CD1c-positive myeloid dendritic cell (primary cell): ENCODE results near the gene ZNF81.
"Not testable (repeated sequence)": the region's sequence is repeated elsewhere in the genome, so short reads cannot be mapped to it uniquely, and the experiment has no call there.

ENCODE experiments used
- DNase-seq: peaks from one replicate; pipeline ENCODE4 v3.0.0-alpha.2; 2016; ENCODE audit errors: extremely low spot score

ZNF81 gene

DNA sequence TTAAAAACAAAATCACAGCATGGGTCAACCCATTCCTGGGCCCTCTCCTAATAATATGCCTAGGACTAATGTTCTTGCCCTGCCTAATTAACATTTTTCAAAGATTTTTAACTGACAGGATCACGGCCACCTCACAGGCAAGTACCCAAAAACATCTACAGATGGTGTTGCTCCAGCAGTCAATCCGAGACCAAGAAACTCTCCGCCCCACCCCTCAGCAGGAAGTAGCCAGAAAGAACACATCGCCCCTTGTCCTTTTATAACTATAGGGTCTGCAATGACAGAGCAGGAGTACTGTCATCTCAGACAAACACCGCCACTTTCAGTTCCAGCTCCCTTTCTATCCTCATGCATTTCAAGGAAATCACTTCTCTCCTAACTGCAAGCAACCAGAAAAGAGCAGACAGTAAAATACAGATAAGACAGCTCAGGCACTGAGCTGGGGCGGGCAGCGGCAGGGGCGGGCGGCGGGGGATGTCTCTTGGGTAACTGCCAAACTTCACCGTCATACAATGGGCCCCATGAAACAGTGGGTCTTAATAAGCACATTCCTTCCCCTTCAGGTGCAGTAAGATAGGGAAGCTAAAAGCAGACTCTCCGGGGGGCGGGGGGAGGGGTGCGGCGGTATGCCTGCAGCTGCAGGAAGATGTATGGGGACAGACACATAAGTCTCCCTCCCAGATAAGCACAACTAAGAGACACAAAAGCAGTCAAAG lies 99.7 kb downstream of the ZNF81 start:
- peak; percentile 1 for DNase-seq

DNA sequence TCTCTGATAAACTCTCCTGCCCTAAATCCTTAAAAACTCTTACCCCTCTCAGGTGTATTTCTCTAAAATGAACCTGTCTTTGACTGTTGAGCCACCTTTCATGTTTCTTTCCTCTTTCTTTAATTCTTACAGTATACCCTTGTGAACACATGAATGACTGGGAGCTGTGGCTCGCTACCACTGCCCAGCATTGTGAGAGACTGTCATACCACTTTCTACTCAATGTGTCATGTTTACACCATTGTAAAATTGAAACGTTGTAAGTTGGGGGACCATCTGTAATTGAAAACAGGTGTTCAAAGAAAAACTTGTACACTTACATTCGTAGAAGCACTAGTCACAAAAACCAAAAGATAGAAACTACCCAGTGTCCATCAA lies 100.2 kb downstream of the ZNF81 start:
- no peak for DNase-seq

GRCh38 chrX:47940448-47940847 lies 103.7 kb downstream of the ZNF81 start:
- no peak for DNase-seq

- no peak for DNase-seq
Measured at GRCh38 chrX:47941423-47941822, 104.7 kb downstream of the ZNF81 start.

DNA sequence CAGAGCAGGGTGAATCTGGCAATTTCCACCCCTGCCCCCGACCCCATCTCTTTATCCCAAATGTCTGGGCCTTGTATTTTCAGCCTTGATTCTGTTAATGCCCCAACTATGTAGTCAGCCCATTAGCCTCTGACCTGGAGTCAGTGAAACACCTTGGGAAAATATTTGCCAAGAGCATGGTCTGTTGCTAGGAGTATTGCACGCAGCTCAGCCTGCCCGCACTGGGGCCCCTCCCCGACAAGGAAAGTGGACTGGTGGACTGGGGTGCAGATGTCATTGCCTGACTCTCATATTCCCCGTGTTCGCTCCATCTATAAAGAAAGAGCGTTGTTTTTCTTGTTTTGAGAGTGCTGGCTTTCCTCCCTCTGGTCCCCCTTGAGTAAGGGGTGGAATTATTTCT lies 118.6 kb downstream of the ZNF81 start:
- DNase-seq: not testable (repeated sequence)

DNA sequence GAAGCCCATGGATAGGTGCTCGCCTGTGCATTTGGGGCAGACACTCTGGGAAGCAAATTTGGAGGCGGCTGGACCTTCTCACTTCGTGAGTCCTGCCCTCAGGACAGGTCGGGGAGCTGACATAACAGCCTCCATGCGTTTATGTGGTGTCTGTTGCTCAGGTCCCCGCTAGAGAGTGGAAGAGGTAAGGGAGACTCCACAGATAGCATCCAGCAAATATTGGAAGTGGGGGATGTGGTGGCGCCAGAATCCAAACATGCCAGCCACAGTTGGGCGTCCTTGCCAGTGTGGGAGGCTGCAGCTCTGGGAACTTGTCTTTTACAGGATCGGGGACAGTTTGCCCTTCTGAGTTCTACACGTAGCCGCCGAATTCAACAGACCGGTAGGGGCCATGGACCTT lies 119.3 kb downstream of the ZNF81 start:
- no peak for DNase-seq

DNA sequence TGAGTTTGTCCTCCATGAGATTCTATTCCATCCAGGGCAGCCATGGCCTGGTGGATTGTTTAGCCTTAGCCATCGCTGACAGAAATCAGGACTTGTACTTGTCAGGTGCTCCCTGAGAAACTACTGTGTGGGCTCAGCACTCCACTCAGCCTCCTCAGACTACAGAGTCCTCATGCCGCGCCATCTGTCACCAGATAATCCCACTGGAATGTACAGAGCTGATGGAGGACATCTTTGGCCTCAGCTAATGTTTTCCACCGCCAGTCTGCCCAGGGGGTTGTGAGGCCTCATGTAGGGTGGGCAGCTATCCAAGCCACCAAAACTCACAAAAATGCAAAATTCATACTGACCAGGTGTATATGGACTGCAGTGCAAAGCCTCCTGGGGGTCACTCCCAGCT lies 121.5 kb downstream of the ZNF81 start:
- not testable (repeated sequence) for DNase-seq

GRCh38 chrX:47958761-47959342 lies 122.2 kb downstream of the ZNF81 start:
- DNase-seq: peak; percentile 3

GRCh38 chrX:47960406-47960805 lies 123.7 kb downstream of the ZNF81 start:
- peak; percentile 57 for DNase-seq

DNA sequence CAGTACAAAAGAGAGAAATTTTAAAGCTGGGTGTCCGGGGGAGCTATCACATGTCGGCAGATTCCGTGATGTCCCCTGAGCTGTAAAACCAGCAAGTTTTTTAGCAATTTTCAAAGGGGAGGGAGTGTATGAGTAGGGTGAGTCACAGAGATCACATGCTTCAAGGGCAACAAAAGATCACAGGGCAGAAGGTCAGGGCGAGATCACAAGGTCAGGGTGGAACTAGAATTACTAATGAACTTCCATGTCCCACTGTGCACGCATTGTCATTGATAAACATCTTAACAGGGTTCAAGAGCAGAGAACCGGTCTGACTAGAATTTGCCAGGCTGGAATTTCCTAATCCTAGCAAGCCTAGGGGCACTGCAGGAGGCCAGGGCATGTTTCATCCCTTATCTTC lies 125.1 kb downstream of the ZNF81 start:
- DNase-seq: peak; percentile 12

- not testable (repeated sequence) for DNase-seq
Measured at GRCh38 chrX:47965526-47965925, 128.8 kb downstream of the ZNF81 start.
